ENCODE data around the gene VCL.

GRCh38 chr10:73979809-73980433, 18.0 kb upstream of the VCL start:
- TF ChIP-seq CTCF (IDR thresholded peaks at IDR 0.05; ENCODE audit: low read depth, low read length) (no peak), POLR2A (IDR thresholded peaks at IDR 0.05; ENCODE audit: extremely low read depth, insufficient read length) (no peak)
